GM10248 (cell line): Measurements from ENCODE around the gene NFATC3.
A peak's percentile ranks its signal among the peaks of the same experiment; 100 is the strongest.

Experiments used
- CTCF ChIA-PET: fragments of 300-600 bp; sonication (Branson Sonifier 250); formaldehyde crosslinking; extraction: SDS; loops from one replicate; lab custom pipeline; 2021; ENCODE audit warnings: antibody characterized with exemption; lab: Yijun Ruan, JAX
- POLR2A ChIA-PET: fragments of 350-650 bp; sonication (Branson Sonifier 250); formaldehyde crosslinking; extraction: SDS; loops from one replicate; lab custom pipeline; 2020; ENCODE audit warnings: antibody characterized with exemption; lab: Yijun Ruan, JAX
- DNase-seq: peaks from one replicate; pipeline ENCODE4 v3.0.0; 2012; ENCODE audit errors: extremely low spot score
- CTCF ChIP-seq: IDR thresholded peaks from 2 replicates; pipeline ENCODE4 v1.5.1; 2012; ENCODE audit warnings: mild to moderate bottlenecking, low read depth; ENCODE audit errors: extremely low read depth, missing control alignments, control extremely low read depth

Gene NFATC3

GRCh38 chr16:68257251-68257905 lies 172.2 kb downstream of the NFATC3 start:
- CTCF ChIA-PET, result interaction anchor here (1.0 to 19.1 kb wide), 7 partner anchors 11 to 73 kb away, joined by 3 to 619 read pairs (median 5); partner anchors contain the start of gene PLA2G15
- TF ChIP-seq CTCF, result no peak
- POLR2A ChIA-PET, result interaction anchor here (0.6 to 1.5 kb wide), 4 partner anchors 12 to 53 kb away, joined by 3 to 6 read pairs (median 4); partner anchors contain the start of genes PLA2G15, PRMT7 and SLC7A6OS
- DNase-seq, result peak; percentile 80

GRCh38 chr16:68257906-68258800 lies 173.0 kb downstream of the NFATC3 start:
- CTCF ChIA-PET, result interaction anchor here (1.0 to 19.1 kb wide), 7 partner anchors 10 to 72 kb away, joined by 3 to 619 read pairs (median 5); partner anchors contain the start of gene PLA2G15
- POLR2A ChIA-PET, result interaction anchor here (0.6 to 1.5 kb wide), 3 partner anchors 13 to 53 kb away, joined by 4 to 6 read pairs (median 4); partner anchors contain the start of genes PLA2G15, PRMT7 and SLC7A6OS
- DNase-seq, result no peak
- no peak for TF ChIP-seq CTCF

- no peak for TF ChIP-seq CTCF
- DNase-seq, result no peak
- CTCF ChIA-PET, result interaction anchor here (1.6 to 19.1 kb wide), 6 partner anchors 16 to 109 kb away, joined by 5 to 619 read pairs (median 127); partner anchors contain the start of gene PLA2G15
- POLR2A ChIA-PET, result interaction anchor here (1.5 kb wide), 1 partner anchor 52 kb away, joined by 4 read pairs; the partner anchor contains the start of genes PRMT7 and SLC7A6OS
Measured at GRCh38 chr16:68259007-68259825, 174.0 kb downstream of the NFATC3 start.

- POLR2A ChIA-PET, result interaction anchor here (1.0 to 1.6 kb wide), 6 partner anchors 9 to 47 kb away, joined by 3 to 7 read pairs (median 6); partner anchors contain the start of genes PRMT7 and SLC7A6OS
- CTCF ChIA-PET, result interaction anchor here (0.8 to 19.1 kb wide), 25 partner anchors 12 to 335 kb away, joined by 3 to 619 read pairs (median 6); partner anchors contain the start of genes PLA2G15, PRMT7 and SLC7A6OS
- TF ChIP-seq CTCF, result no peak
- no peak for DNase-seq
Measured at GRCh38 chr16:68263559-68264127, 178.5 kb downstream of the NFATC3 start.

- TF ChIP-seq CTCF, result peak; percentile 80
- POLR2A ChIA-PET, result interaction anchor here (1.0 to 1.6 kb wide), 6 partner anchors 8 to 46 kb away, joined by 3 to 7 read pairs (median 6); partner anchors contain the start of genes PRMT7 and SLC7A6OS
- peak; percentile 90 for DNase-seq
- CTCF ChIA-PET, result interaction anchor here (0.8 to 19.1 kb wide), 25 partner anchors 11 to 336 kb away, joined by 3 to 619 read pairs (median 6); partner anchors contain the start of genes PLA2G15, PRMT7 and SLC7A6OS
Measured at GRCh38 chr16:68264128-68265077, 179.2 kb downstream of the NFATC3 start, which contains the start of gene SLC7A6. Gene SLC7A6, plus strand, starts transcription at chr16:68264526. Its CDS starts 10,201 bp downstream, at chr16:68274727.
